22Rv1 (cell line): ENCODE results near the gene ARHGDIB.

ENCODE experiments used
- ZFX ChIP-seq: fragments of 450-650 bp; IDR thresholded peaks from 2 replicates; pipeline ENCODE4 v1.6.1; 2017; ENCODE audit warnings: antibody characterized with exemption, borderline replicate concordance
- TF ChIP-seq, protein P1 (sequence below): fragments of 450-650 bp; IDR thresholded peaks from 2 replicates; pipeline ENCODE4 v1.5.1; 2017; ENCODE audit warnings: mild to moderate bottlenecking

DNA sequence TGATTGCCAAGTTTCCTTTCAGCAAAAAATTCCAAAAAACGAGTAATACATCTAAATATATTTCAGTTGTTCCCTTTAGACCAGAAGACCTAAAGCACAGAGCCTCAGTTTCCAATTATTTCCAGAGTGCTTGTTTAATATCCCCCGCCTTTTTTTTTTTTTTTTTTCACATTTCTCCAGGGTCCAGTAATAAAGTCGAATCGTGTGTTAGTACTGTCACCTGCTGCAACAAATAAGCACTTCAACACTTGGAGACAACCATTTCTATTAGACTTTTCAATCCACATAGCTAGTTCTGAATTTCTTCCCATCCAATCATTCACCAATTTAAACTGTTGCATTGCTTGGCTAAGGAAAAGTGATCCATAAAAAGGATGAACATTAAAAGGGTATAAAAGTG, 25.0 kb upstream of the ARHGDIB start:
- TF ChIP-seq, protein P1, sequence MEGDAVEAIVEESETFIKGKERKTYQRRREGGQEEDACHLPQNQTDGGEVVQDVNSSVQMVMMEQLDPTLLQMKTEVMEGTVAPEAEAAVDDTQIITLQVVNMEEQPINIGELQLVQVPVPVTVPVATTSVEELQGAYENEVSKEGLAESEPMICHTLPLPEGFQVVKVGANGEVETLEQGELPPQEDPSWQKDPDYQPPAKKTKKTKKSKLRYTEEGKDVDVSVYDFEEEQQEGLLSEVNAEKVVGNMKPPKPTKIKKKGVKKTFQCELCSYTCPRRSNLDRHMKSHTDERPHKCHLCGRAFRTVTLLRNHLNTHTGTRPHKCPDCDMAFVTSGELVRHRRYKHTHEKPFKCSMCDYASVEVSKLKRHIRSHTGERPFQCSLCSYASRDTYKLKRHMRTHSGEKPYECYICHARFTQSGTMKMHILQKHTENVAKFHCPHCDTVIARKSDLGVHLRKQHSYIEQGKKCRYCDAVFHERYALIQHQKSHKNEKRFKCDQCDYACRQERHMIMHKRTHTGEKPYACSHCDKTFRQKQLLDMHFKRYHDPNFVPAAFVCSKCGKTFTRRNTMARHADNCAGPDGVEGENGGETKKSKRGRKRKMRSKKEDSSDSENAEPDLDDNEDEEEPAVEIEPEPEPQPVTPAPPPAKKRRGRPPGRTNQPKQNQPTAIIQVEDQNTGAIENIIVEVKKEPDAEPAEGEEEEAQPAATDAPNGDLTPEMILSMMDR: no peak
- no peak for TF ChIP-seq ZFX
